Muscle of back (tissue), 11 donors: ENCODE measurements around the gene CDC25B. TPM values are rescaled to one million over a fixed set of nuclear protein-coding genes. Genes with fewer than 3 reads are reported as not detected.
A peak's percentile ranks its signal among the peaks of the same experiment; 100 is the strongest.

Experiments
- DNase-seq, 3 donors: peaks; one replicate each; pipeline versions ENCODE4 v3.0.0 to v3.0.0-alpha.2; 2013
- polyA plus RNA-seq, 10 donors: library from polyadenylated mRNA; unstranded; fragments of 120-200 nt; gene quantifications; one replicate each; pipeline ENCODE4 v1.2.1, GENCODE V29; 2013; ENCODE audit not compliant: insufficient read length in 10 of 10

Gene CDC25B
- polyA plus RNA-seq, 10 donors = 69.1 to 107 (median 84.8) TPM

DNA sequence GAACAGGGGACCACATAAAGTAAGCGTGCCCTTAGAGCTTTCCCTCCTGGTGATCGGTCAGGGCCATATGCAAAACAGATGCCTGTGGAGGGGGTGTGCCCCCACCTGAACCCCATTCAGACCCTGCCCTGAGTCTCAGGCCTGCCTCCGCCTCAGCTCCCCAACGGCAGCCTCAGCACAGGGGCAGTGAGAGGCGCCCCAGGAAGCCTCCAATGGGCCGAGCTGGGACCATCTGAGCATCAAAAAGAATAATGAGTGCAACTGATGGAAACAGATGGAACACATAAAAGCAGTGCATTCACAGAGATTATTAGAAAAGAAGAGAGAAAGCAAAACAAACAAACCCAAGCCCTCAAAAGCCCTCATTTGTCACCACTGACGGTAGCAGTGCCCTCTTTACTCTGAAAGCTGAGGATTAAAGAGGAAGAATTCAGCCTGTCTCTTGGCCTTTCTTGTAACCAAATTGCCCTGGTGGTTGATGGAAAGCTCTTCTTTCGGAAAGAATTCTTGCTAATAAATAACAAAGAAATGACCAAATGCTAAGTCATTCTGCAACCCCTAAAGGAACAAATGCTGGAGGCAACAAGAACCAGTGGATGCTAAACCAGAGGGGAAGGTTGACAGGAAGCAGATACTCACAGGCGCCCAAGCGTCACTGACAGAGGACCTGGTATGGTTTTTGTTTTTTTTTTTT is 35.3 kb upstream of the CDC25B start:
- DNase-seq = no peak

- DNase-seq = no peak
These were observed 32.2 kb upstream of the CDC25B start for GRCh38 chr20:3763671-3764601.

- DNase-seq = no peak
These were observed 31.5 kb upstream of the CDC25B start for GRCh38 chr20:3764659-3765058.

GRCh38 chr20:3765171-3765882 is 30.8 kb upstream of the CDC25B start:
- peak in 1 of 3 donors; percentile 44 for DNase-seq

DNA sequence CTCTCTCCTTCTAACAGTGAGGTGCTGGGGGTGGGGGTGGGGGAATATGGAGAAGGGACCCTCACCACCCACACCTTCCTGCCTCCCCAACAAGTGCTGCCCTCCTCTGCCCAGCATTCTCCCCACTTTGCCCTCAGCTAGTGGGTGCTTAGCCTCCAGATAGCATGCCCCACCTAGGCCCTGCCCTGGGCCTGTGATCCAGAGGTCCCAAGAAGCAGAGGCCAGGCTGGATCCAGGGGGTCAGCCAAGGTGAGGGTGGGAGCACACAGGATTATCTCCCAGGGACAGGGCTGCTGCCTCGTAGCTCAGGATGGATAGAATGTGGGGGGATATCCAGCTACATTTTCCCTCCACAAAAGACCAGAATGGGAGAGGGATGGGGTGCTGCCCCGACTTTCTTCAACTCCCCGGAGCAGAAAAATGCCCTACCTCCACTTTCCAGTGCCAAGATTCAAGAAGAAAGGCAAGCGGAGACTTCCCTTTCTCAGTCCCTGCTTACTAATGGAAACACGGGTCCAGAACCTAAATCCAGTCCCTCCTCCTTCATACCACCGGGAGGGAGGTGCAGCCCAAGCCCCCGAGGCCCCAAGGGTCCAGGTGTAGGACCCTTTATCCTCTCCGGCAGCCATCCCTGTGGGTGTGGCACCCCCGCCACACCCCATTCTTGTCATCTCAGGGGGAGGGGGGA is 29.5 kb upstream of the CDC25B start:
- peak in 1 of 3 donors; percentile 21 for DNase-seq

- DNase-seq = no peak
These were observed 29.0 kb upstream of the CDC25B start for GRCh38 chr20:3767110-3767426.

DNA sequence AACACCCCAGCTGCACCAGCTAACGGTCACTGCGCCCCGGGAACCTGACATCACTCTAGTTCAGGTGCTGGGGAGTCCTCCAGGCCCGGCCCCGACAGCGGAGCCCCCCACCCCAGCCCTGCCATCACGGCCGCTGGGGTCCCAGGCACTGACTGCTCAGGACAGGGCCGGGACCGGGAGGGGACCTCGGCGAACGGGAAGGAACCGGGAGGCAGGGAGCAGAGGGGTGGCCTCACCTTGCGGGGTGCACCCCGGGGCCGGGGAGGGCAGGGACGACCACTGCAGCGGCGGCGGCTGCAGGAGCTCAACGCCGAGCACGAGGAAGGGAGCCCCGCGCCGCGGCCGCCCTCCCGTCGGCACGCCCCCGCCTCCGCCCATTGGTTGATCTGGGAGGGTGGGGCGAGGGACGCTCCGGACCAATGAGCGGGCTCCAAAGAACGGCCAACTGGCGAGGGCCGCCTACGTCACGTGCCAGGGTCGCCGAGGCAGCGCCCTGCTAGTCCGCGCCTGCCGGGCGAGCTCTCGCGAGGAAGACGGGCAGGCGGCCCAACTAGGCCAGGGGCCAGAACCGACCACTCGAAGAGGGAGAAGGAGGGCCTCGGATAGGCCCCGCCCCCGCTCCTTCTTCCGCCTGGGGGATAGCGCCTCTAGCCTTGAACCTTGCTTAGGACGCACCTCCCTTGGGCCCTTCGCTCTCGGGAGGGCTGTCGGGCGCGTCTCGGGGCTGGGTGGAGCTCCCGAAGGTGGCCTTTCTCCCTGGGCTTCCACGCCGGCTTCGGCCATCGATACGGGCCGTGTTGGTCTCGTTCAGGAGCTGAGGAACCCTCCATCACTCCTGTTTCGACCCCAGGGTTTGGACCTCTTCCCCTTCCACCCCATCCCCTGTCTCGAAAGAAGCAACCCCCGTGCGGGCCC is 28.4 kb upstream of the CDC25B start, which contains the start of gene ADISSP:
ADISSP (minus strand) TSS at position 327 of the 915 bp plus-strand sequence. CDS start 7,653 bp downstream, outside the sequence.
- peak; percentile 98 to 99 (median 99) for DNase-seq

GRCh38 chr20:3768342-3769130 is 27.6 kb upstream of the CDC25B start:
- peak; percentile 75 to 92 (median 79) for DNase-seq

DNA sequence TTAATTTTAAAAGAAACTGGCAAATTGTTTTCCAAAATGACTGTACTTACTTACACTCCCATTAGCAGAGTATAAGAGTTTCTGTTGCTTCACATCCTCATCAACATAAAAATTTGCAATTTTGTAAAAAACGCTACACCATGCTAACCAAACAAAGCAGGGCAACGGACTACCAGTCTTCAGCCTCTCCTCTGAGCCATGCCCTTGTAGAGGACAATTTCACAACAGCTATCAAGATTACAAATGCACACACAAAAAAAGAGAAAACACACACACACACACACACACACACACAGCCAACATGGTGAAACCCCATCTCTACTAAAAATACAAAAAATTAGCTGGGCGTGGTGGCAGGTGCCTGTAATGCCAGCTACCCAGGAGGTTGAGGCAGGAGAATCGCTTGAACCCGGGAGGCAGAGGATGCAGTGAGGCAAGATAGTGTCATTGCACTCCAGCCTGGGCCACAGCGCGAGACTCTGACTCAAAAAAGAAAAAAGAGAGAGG is 24.5 kb upstream of the CDC25B start:
- no peak for DNase-seq

DNA sequence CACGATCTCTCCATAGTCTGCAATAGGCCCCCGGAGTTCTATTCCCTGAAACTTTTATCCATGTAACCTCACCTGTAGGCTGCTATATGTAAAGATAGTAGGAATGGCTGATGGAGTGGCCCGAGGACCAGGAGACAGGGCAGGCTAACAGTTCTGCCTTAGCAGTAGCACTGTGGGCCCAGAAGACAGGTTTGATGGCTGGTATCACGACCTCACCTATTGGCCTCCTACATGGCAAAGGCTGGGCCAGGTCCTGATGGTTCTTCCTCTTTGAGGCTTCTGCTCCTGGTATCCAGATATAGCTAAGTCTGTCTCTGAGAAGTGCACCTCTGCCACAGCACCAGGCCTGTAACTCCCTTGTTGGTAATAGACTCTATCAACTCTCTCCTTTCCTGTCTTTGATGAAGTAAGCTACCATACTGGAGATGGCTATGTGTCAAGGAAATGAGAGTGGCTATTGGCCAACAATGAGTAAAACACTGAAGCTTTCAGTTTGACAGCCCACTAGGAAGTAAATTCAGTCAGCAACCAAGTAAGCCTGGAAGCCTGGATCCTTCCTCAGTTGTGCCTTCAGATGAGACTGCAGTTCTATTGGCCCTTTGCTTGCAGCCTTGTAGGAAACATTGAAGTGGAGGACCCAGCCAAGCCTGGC is 20.5 kb upstream of the CDC25B start:
- DNase-seq = no peak

DNA sequence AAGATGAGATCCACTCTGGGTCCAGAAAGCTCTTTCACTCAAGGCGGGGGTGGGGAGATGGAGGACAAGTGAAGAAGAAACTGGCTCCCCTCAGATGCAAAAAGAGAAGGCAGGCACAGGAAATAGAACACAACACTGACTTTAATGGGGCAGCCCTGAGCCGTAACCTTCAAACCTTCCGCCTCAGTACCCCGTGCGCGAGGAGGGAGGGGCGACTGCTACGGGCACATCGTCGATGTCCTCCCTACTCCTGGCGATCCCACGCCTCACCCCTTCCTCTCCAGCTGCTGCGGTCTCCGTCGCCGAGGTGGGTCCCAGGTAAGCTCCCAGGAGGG is 18.8 kb upstream of the CDC25B start:
- DNase-seq = no peak

DNA sequence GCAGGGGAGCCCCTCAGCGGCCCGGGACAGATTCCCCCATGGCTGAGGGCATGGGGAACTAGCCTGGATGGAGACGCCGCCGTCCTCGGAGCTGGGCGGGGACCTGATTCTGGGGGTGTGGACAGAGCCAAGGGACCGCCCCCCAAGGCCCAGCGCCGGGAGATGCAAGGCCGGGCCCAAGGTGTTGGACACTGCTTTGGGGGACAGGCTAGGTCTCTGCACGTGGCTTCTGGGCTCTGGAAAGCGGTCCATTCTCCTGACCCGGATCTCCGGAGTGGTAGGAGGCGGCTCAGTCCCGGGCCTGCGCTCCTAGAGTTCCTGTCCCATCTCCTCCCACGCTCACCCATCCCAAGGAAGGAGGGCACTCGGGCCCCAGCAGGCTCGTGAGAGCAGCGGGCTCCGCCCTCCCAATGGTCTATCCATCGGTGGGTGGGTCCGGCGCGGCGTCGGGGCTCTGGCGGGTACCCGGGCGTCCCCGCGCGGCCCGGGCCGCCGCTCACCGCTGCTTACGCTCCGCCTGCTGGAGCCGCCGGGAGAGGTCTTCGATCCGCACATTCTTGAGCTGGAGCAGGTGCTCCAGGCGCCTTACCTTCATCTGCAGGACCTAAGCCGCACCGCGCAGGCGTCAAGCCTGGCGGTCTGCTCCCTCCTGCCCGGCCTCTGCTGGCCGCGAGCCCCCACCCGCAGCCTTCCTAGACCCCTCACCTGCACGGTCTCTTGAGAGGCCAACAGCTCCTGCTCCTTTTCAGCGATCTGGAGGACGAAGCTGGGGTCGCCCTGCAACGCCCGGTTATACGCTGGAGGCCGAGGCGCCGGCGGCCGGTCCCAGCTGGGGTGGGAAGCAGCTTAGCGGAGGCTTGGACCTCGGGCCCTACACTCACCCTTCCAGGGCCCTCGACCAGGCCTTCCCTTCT is 18.1 kb upstream of the CDC25B start:
- peak in 1 of 3 donors; percentile 63 for DNase-seq

GRCh38 chr20:3778976-3779375 is 17.1 kb upstream of the CDC25B start:
- peak in 1 of 3 donors; percentile 29 for DNase-seq

DNA sequence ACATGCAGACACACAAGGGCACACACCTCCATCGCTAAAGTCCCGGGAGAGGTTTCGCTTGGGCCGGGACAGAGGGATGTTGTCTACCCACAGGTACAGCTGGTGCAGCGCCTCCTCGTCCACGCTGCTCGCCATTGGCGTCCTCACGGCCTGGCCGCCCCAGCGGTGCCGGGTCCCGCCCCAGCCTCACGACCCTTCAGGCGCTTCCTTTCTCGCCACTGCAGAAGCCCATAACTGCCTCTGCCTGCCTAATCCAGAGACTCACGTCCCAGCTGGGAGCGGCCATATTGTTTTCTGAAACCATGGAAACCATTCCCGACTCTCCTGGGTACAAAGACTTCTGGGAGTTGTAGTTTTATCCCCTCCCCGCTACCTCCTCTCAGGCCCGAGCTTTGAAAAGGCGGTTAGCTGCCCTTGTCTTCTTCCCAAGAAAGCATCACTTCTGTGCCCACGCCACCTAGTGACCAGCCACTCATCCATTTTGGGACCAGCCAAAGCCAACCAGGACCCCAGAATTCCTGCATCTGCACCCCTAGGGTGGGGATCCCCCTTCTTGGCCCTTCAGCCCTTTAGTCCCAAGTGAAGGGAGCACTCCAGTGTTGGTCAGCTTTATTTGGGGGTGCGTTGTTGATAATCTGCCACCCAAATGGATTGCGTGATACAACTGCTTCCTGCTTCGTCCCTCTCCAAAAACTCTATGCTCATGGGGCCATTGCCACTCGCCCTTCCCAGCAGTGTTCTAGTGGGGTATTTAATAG is 14.8 kb upstream of the CDC25B start, which contains the start of gene SPEF1:
SPEF1 (minus strand) TSS at position 296 of the 758 bp plus-strand sequence; CDS start at position 135, 161 bp downstream.
- peak; percentile 89 to 94 (median 91) for DNase-seq

- peak in 1 of 3 donors; percentile 6 for DNase-seq
These were observed 13.5 kb upstream of the CDC25B start for GRCh38 chr20:3782597-3782996.

DNA sequence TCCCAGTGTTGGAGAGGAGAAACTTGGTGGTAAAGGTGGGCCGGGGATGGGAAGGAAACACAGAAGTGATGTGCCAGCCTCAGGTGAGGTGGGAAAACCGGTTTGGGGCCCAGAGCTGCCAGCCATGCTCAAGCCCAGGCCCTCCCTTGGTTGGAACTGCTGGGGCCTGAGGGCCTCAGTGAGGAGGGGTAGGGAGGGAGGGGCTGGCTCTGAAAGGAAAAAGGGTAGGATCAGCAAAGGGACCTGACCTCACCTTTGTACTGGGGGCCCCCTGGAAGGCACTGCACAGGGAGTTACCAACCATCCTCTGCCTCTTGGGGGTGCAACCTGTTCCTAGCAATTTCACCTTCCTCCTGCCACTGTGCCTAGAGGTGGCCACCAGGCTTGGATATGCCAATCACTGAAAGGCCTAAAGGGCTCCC is 13.0 kb upstream of the CDC25B start:
- DNase-seq = peak in 1 of 3 donors; percentile 6
